Uterus (tissue), 2 donors: Measurements from ENCODE around the gene MAT2A.

Experiments used
- POLR2A ChIP-seq, 2 donors: fragments of 450-650 bp; IDR thresholded peaks; one replicate each; pipeline ENCODE4 v1.6.1; 2016; ENCODE audit warnings: antibody characterized with exemption in 2 of 2, mild to moderate bottlenecking in 1 of 2, moderate library complexity in 1 of 2
- TF ChIP-seq, protein P1 (sequence below), 4 experiments: fragments of 200-600 bp in 2 of 4; fragments of 450-650 bp in 2 of 4; sonication (generic) in 2 of 4; IDR thresholded peaks; one replicate each; pipeline ENCODE4 v1.5.1; 2016 to 2019; ENCODE audit warnings: antibody characterized with exemption in 4 of 4, mild to moderate bottlenecking in 2 of 4, moderate library complexity in 1 of 4

DNA sequence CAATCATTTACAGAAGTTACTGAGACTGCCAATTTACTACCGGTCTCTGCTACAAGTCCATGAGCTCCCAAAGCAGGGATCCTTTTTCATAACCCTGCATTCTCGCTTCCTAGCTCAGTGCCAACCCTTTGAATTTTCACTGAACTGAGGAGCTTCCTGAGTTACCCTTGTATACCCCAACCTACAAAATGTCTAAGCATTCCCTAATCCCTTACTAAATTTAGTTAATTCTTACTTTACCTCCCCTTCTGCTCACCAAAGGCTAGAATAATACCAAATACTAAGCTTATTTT lies 9.6 kb downstream of the MAT2A start:
- TF ChIP-seq, protein P1, sequence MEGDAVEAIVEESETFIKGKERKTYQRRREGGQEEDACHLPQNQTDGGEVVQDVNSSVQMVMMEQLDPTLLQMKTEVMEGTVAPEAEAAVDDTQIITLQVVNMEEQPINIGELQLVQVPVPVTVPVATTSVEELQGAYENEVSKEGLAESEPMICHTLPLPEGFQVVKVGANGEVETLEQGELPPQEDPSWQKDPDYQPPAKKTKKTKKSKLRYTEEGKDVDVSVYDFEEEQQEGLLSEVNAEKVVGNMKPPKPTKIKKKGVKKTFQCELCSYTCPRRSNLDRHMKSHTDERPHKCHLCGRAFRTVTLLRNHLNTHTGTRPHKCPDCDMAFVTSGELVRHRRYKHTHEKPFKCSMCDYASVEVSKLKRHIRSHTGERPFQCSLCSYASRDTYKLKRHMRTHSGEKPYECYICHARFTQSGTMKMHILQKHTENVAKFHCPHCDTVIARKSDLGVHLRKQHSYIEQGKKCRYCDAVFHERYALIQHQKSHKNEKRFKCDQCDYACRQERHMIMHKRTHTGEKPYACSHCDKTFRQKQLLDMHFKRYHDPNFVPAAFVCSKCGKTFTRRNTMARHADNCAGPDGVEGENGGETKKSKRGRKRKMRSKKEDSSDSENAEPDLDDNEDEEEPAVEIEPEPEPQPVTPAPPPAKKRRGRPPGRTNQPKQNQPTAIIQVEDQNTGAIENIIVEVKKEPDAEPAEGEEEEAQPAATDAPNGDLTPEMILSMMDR (IDR thresholded peaks at IDR 0.05): no peak
- no peak for TF ChIP-seq POLR2A (IDR thresholded peaks at IDR 0.05)
